ENCODE measurements around the gene FOXL3. TPM values are rescaled to one million over a fixed set of nuclear protein-coding genes. Genes with fewer than 3 reads are reported as not detected.

Gene FOXL3
- total RNA-seq, 1 donor from 2014 or later: not detected

GRCh38 chr7:300546-301290 lies 10.7 kb downstream of the FOXL3 start:
- H3K9me3 Mint-ChIP-seq: no peaks in the 10 kb centered on the region
- TF ChIP-seq, protein P1, sequence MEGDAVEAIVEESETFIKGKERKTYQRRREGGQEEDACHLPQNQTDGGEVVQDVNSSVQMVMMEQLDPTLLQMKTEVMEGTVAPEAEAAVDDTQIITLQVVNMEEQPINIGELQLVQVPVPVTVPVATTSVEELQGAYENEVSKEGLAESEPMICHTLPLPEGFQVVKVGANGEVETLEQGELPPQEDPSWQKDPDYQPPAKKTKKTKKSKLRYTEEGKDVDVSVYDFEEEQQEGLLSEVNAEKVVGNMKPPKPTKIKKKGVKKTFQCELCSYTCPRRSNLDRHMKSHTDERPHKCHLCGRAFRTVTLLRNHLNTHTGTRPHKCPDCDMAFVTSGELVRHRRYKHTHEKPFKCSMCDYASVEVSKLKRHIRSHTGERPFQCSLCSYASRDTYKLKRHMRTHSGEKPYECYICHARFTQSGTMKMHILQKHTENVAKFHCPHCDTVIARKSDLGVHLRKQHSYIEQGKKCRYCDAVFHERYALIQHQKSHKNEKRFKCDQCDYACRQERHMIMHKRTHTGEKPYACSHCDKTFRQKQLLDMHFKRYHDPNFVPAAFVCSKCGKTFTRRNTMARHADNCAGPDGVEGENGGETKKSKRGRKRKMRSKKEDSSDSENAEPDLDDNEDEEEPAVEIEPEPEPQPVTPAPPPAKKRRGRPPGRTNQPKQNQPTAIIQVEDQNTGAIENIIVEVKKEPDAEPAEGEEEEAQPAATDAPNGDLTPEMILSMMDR (conservative IDR thresholded peaks at IDR 0.05): no peak
- H3K27me3 Mint-ChIP-seq (ENCODE audit: low read depth): no peaks in the 10 kb centered on the region
- no peak overlapping the region for H3K4me3 Mint-ChIP-seq
- H3K4me1 Mint-ChIP-seq: no peaks in the 10 kb centered on the region
- H3K36me3 Mint-ChIP-seq (ENCODE audit: low read depth): no peaks in the 10 kb centered on the region
- no peak overlapping the region for H3K27ac Mint-ChIP-seq (ENCODE audit: unreplicated experiment)
- DNase-seq (ENCODE audit: low read depth, low spot score): no peak

GRCh38 chr7:301291-302053 lies 11.5 kb downstream of the FOXL3 start:
- H3K4me1 Mint-ChIP-seq: no peaks in the 10 kb centered on the region
- H3K36me3 Mint-ChIP-seq (ENCODE audit: low read depth): no peaks in the 10 kb centered on the region
- H3K27ac Mint-ChIP-seq (ENCODE audit: unreplicated experiment): no peak overlapping the region
- TF ChIP-seq, protein P1 (conservative IDR thresholded peaks at IDR 0.05): no peak
- no peak overlapping the region for H3K4me3 Mint-ChIP-seq
- H3K9me3 Mint-ChIP-seq: no peaks in the 10 kb centered on the region
- DNase-seq (ENCODE audit: low read depth, low spot score): no peak
- H3K27me3 Mint-ChIP-seq (ENCODE audit: low read depth): no peaks in the 10 kb centered on the region

DNA sequence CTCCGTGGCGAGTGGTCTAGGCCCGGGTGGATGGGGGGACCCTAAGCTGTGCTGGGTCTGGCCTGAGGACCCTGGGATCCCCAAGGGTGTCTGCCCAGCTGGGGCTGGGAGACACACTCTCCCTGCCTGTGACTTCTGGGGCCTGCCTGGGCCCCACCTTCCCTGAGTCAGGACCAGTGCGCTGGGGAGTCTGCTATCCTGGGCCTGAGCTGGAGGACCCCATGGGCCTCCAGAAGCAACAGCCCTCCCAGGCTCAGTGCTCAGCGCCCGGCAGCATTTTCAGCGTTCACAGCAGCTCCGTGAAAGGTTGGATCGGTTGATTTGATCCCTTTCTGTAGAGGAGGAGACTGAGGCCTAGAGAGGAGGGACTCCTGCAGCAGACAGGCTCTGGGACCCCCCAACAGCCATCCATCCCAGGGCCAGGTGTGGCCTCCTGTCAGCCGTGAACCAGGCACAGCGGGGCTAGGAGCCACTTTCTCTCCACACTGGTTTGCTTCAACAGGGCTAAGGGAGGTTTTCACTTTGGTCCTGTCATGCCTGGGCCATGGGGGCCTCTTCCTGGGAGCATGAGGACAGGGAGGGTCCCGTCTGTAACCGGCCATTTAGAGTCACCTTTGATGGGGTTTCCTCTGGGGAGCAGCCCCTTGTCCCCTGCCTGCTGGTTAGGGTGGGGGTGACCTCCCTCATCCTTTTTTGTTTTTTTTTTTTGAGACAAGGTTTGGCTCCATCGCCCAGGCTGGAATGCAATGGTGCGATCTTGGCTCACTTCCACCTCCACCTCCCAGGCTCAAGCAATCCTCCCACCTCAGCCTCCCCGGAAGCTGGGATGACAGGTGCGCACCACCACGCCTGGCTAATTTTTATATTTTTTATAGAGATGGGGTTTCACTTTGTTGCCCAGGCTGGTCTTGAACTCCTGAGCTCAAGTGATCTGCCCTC lies 12.4 kb downstream of the FOXL3 start:
- Mint-ChIP-seq H3K9me3 (no peaks in the 10 kb centered on the region), H3K4me3 (no peak overlapping the region), H3K27me3 (ENCODE audit: low read depth) (no peaks in the 10 kb centered on the region), H3K36me3 (ENCODE audit: low read depth) (no peaks in the 10 kb centered on the region), H3K4me1 (no peaks in the 10 kb centered on the region), H3K27ac (ENCODE audit: unreplicated experiment) (no peak overlapping the region)
- DNase-seq (ENCODE audit: low read depth, low spot score): no peak
- TF ChIP-seq, protein P1 (conservative IDR thresholded peaks at IDR 0.05): no peak

GRCh38 chr7:303425-303824 lies 13.5 kb downstream of the FOXL3 start:
- DNase-seq (ENCODE audit: low read depth, low spot score): no peak
- H3K27me3 Mint-ChIP-seq (ENCODE audit: low read depth): no peaks in the 10 kb centered on the region
- no peak overlapping the region for H3K4me3 Mint-ChIP-seq
- TF ChIP-seq, protein P1 (conservative IDR thresholded peaks at IDR 0.05): no peak
- no peaks in the 10 kb centered on the region for H3K4me1 Mint-ChIP-seq
- no peaks in the 10 kb centered on the region for H3K36me3 Mint-ChIP-seq (ENCODE audit: low read depth)
- no peak overlapping the region for H3K27ac Mint-ChIP-seq (ENCODE audit: unreplicated experiment)
- H3K9me3 Mint-ChIP-seq: peaks cover 3% of the 10 kb centered on the region

DNA sequence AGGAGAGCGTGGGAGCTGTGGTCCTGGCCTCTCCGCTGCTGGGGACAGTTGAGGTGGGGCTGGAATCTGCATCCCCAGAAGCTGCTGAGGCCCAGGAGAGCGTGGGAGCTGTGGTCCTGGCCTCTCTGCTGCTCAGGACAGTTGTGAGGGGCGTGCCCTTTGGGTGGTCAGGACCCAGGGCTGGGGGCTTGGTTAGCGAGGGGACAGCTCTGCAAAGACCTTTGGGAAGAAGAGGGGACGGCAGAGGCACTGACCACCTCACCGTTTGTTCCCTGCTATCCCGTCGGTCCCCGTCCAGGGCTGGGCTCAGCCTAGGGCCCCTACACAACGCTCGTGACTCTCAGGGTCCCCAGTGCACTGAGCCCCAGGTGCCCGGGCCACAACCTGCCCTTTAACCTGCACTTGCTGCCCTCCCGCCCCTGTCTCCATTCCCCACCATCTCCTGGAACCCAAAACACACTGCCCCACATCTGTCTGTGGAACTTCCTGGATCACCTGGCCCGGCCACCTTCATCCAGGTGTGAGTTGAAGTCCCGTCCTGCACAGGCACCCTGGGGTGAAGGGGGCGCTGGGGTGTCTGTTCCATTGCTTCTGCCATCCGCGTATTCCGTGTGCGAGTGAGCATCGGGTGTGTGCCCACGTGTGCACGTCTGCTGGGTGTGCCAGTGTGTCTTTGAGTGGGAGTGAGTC lies 14.1 kb downstream of the FOXL3 start:
- TF ChIP-seq, protein P1 (conservative IDR thresholded peaks at IDR 0.05): no peak
- peaks cover 3% of the 10 kb centered on the region for H3K9me3 Mint-ChIP-seq
- H3K27me3 Mint-ChIP-seq (ENCODE audit: low read depth): no peaks in the 10 kb centered on the region
- DNase-seq (ENCODE audit: low read depth, low spot score): no peak
- no peak overlapping the region for H3K4me3 Mint-ChIP-seq
- no peak overlapping the region for H3K27ac Mint-ChIP-seq (ENCODE audit: unreplicated experiment)
- H3K4me1 Mint-ChIP-seq: no peaks in the 10 kb centered on the region
- no peaks in the 10 kb centered on the region for H3K36me3 Mint-ChIP-seq (ENCODE audit: low read depth)

Data from neural crest cell (in vitro differentiated cells).